Measurements from ENCODE around the gene PRR23E.

DNA sequence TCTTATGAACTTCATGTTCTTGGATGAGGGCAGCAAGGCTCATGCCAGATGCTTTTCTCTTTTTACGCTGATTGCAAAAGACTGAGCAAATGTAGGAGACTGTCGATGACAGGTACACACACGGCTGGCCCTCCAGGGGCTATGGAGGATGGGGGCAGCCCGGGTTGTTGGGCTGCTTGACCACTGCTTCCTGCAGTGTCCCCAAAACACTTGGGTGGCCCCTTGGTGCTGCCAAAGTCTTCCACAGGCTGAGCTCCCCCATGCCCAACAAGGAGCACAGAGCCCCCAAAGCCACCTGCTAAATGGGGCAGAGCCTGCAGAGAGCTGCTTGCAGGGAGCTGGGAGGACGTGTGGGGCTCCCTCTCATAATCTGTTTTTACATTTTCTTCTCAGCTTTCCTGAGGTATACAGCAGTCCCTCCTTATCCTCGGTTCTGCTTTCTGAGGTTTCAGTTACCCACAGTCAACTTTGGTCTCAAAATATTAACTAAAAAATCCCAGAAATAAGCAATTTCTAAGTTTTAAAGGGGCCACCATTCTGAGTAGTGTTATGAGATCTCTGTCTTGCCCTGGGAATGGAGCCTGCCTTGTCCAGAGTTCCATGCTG, 7.3 kb downstream of the PRR23E start:
- TF ChIP-seq CTCF (IDR thresholded peaks at IDR 0.05; ENCODE audit: insufficient read depth, low read depth, low read length), result no peak
- TF ChIP-seq EZH2 (IDR thresholded peaks at IDR 0.05; ENCODE audit: insufficient read depth, low read length), result no peak

Data from astrocyte (in vitro differentiated cells and primary cell).